ENCODE measurements around the gene PDE6G. TPM values are rescaled to one million over a fixed set of nuclear protein-coding genes. Genes with fewer than 3 reads are reported as not detected.
A peak's percentile ranks its signal among the peaks of the same experiment; 100 is the strongest.

The PDE6G gene
- total and polyA plus RNA-seq, 2 of the 13 experiments (the other 11 are each of a cell fraction or from before 2014, with no cell fraction given) = 1.4 to 6.7 TPM

DNA sequence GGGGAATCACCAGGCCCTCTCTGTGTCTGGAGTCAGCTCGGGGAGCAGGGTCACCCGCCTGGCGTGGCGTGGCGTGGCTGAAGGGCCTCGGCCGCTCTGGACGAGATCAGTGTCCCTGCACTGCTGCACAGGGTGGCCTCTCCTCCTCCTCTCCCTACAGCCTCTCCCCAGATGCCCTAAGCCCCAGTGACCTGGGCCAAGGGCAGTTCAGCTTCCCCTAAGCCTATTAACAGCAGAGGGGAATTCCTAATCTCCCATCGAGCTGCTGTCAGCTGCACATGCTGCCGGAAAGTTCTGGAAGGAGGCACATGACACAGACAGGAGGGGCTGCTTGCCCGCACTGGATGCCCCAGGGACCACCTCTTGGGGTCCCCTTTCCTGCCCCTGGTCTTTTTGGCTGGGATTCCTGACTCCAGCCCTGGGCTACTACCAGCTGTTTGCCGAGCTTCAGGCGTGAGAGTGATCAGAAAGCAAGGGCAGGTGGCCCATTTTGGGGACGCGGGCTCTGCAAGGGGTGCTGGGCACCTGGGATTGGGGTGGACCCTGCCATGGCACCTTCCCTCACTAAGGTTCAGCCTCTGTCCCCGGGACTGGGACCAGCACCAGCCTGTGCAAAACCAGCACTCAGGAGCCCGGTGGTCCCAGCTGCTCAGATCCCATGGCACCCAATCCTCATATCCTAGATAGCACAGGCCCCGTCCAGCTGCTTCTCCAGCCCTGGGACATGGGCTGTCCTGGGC is 794 bp downstream of the PDE6G start (continued):
- TF ChIP-seq, protein P1, sequence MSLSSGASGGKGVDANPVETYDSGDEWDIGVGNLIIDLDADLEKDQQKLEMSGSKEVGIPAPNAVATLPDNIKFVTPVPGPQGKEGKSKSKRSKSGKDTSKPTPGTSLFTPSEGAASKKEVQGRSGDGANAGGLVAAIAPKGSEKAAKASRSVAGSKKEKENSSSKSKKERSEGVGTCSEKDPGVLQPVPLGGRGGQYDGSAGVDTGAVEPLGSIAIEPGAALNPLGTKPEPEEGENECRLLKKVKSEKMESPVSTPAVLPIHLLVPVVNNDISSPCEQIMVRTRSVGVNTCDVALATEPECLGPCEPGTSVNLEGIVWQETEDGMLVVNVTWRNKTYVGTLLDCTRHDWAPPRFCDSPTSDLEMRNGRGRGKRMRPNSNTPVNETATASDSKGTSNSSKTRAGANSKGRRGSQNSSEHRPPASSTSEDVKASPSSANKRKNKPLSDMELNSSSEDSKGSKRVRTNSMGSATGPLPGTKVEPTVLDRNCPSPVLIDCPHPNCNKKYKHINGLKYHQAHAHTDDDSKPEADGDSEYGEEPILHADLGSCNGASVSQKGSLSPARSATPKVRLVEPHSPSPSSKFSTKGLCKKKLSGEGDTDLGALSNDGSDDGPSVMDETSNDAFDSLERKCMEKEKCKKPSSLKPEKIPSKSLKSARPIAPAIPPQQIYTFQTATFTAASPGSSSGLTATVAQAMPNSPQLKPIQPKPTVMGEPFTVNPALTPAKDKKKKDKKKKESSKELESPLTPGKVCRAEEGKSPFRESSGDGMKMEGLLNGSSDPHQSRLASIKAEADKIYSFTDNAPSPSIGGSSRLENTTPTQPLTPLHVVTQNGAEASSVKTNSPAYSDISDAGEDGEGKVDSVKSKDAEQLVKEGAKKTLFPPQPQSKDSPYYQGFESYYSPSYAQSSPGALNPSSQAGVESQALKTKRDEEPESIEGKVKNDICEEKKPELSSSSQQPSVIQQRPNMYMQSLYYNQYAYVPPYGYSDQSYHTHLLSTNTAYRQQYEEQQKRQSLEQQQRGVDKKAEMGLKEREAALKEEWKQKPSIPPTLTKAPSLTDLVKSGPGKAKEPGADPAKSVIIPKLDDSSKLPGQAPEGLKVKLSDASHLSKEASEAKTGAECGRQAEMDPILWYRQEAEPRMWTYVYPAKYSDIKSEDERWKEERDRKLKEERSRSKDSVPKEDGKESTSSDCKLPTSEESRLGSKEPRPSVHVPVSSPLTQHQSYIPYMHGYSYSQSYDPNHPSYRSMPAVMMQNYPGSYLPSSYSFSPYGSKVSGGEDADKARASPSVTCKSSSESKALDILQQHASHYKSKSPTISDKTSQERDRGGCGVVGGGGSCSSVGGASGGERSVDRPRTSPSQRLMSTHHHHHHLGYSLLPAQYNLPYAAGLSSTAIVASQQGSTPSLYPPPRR (CRISPR knock-in tag; IDR thresholded peaks at IDR 0.05; ENCODE audit: borderline replicate concordance) = 0 out of 2 replicates have a peak, but pooled peaks have one; percentile 32
- no peak for TF ChIP-seq AGO1 (IDR thresholded peaks at IDR 0.05; ENCODE audit: low read depth, low read length, poor library complexity, severe bottlenecking)
- no peak for TF ChIP-seq SALL2 (CRISPR knock-in tag; IDR thresholded peaks at IDR 0.05)
- TF ChIP-seq, protein P2, sequence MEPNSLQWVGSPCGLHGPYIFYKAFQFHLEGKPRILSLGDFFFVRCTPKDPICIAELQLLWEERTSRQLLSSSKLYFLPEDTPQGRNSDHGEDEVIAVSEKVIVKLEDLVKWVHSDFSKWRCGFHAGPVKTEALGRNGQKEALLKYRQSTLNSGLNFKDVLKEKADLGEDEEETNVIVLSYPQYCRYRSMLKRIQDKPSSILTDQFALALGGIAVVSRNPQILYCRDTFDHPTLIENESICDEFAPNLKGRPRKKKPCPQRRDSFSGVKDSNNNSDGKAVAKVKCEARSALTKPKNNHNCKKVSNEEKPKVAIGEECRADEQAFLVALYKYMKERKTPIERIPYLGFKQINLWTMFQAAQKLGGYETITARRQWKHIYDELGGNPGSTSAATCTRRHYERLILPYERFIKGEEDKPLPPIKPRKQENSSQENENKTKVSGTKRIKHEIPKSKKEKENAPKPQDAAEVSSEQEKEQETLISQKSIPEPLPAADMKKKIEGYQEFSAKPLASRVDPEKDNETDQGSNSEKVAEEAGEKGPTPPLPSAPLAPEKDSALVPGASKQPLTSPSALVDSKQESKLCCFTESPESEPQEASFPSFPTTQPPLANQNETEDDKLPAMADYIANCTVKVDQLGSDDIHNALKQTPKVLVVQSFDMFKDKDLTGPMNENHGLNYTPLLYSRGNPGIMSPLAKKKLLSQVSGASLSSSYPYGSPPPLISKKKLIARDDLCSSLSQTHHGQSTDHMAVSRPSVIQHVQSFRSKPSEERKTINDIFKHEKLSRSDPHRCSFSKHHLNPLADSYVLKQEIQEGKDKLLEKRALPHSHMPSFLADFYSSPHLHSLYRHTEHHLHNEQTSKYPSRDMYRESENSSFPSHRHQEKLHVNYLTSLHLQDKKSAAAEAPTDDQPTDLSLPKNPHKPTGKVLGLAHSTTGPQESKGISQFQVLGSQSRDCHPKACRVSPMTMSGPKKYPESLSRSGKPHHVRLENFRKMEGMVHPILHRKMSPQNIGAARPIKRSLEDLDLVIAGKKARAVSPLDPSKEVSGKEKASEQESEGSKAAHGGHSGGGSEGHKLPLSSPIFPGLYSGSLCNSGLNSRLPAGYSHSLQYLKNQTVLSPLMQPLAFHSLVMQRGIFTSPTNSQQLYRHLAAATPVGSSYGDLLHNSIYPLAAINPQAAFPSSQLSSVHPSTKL (CRISPR knock-in tag; IDR thresholded peaks at IDR 0.05) = peak; percentile 37; the same call in 1 of the 2 replicates
- no peak for TF ChIP-seq FOXO1 (CRISPR knock-in tag; IDR thresholded peaks at IDR 0.05)
- TF ChIP-seq, protein P3, sequence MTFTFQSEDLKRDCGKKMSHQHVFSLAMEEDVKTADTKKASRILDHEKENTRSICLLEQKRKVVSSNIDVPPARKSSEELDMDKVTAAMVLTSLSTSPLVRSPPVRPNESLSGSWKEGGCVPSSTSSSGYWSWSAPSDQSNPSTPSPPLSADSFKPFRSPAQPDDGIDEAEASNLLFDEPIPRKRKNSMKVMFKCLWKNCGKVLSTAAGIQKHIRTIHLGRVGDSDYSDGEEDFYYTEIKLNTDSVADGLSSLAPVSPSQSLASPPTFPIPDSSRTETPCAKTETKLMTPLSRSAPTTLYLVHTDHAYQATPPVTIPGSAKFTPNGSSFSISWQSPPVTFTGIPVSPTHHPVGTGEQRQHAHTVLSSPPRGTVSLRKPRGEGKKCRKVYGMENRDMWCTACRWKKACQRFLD (CRISPR knock-in tag; IDR thresholded peaks at IDR 0.05; ENCODE audit: borderline replicate concordance) = 0 out of 2 replicates have a peak, but pooled peaks have one; percentile 30
- TF ChIP-seq, protein P4, sequence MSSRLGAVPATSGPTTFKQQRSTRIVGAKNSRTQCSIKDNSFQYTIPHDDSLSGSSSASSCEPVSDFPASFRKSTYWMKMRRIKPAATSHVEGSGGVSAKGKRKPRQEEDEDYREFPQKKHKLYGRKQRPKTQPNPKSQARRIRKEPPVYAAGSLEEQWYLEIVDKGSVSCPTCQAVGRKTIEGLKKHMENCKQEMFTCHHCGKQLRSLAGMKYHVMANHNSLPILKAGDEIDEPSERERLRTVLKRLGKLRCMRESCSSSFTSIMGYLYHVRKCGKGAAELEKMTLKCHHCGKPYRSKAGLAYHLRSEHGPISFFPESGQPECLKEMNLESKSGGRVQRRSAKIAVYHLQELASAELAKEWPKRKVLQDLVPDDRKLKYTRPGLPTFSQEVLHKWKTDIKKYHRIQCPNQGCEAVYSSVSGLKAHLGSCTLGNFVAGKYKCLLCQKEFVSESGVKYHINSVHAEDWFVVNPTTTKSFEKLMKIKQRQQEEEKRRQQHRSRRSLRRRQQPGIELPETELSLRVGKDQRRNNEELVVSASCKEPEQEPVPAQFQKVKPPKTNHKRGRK (CRISPR knock-in tag; IDR thresholded peaks at IDR 0.05) = no peak
- TF ChIP-seq, protein P5, sequence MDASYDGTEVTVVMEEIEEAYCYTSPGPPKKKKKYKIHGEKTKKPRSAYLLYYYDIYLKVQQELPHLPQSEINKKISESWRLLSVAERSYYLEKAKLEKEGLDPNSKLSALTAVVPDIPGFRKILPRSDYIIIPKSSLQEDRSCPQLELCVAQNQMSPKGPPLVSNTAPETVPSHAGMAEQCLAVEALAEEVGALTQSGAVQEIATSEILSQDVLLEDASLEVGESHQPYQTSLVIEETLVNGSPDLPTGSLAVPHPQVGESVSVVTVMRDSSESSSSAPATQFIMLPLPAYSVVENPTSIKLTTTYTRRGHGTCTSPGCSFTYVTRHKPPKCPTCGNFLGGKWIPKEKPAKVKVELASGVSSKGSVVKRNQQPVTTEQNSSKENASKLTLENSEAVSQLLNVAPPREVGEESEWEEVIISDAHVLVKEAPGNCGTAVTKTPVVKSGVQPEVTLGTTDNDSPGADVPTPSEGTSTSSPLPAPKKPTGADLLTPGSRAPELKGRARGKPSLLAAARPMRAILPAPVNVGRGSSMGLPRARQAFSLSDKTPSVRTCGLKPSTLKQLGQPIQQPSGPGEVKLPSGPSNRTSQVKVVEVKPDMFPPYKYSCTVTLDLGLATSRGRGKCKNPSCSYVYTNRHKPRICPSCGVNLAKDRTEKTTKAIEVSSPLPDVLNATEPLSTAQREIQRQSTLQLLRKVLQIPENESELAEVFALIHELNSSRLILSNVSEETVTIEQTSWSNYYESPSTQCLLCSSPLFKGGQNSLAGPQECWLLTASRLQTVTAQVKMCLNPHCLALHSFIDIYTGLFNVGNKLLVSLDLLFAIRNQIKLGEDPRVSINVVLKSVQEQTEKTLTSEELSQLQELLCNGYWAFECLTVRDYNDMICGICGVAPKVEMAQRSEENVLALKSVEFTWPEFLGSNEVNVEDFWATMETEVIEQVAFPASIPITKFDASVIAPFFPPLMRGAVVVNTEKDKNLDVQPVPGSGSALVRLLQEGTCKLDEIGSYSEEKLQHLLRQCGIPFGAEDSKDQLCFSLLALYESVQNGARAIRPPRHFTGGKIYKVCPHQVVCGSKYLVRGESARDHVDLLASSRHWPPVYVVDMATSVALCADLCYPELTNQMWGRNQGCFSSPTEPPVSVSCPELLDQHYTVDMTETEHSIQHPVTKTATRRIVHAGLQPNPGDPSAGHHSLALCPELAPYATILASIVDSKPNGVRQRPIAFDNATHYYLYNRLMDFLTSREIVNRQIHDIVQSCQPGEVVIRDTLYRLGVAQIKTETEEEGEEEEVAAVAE (CRISPR knock-in tag; IDR thresholded peaks at IDR 0.05; ENCODE audit: borderline replicate concordance) = 0 out of 2 replicates have a peak, but pooled peaks have one; percentile 32
